BJ (cell line): ENCODE results near the gene NRAS. TPM values are rescaled to one million over a fixed set of nuclear protein-coding genes. Genes with fewer than 3 reads are reported as not detected.
A peak's percentile ranks its signal among the peaks of the same experiment; 100 is the strongest.

ENCODE experiments used
- CTCF ChIA-PET: fragments of 350-600 bp; formaldehyde crosslinking; extraction: SDS; loops from one replicate; lab custom pipeline; 2021; ENCODE audit warnings: antibody characterized with exemption, inconsistent platforms; lab: Yijun Ruan, JAX
- POLR2A ChIA-PET: fragments of 300-600 bp; sonication (Branson Sonifier 250); formaldehyde crosslinking; extraction: SDS; loops from one replicate; lab custom pipeline; 2021; ENCODE audit warnings: antibody characterized with exemption; lab: Charles Lee
- DNase-seq: peaks from one replicate; pipeline ENCODE4 v3.0.0-alpha.2; 2011; ENCODE audit warnings: low read depth
- H3K27me3 ChIP-seq: 2 replicates; pipeline ENCODE4 v1.6.0; 2011; ENCODE audit warnings: low read length; ENCODE audit not compliant: control insufficient read depth, insufficient read depth
- H3K36me3 ChIP-seq: 2 replicates; pipeline ENCODE4 v1.5.1; 2011; ENCODE audit warnings: low read length; ENCODE audit not compliant: control insufficient read depth, insufficient read depth
- H3K4me3 ChIP-seq: 2 replicates; pipeline ENCODE4 v1.5.1; 2011; ENCODE audit warnings: low read depth, mild to moderate bottlenecking, control low read depth, low read length
- CTCF ChIP-seq: IDR thresholded peaks from 2 replicates; pipeline ENCODE4 v1.5.1; 2011; ENCODE audit warnings: low read depth, mild to moderate bottlenecking, control low read depth, inconsistent platforms, low read length, moderate library complexity; ENCODE audit not compliant: insufficient read depth
- polyA plus RNA-seq: library from polyadenylated mRNA; depleted of rRNA; stranded (reverse); fragments of >200 nt; gene quantifications from 2 replicates; pipeline ENCODE4 v1.2.3, GENCODE V29; 2011

Gene NRAS
- polyA plus RNA-seq, 1 experiment: 19.1 TPM

GRCh38 chr1:114718661-114719423, 2.3 kb upstream of the NRAS start:
- POLR2A ChIA-PET: no interaction called here
- H3K27me3 ChIP-seq: no peaks in the 10 kb centered on the region
- CTCF ChIA-PET: interaction anchor here (1.1 kb wide), 1 partner anchor 25 kb away, joined by 3 read pairs; no protein-coding TSS in a partner anchor
- H3K36me3 ChIP-seq: peaks cover 13% of the 10 kb centered on the region
- DNase-seq: no peak
- no peak for TF ChIP-seq CTCF
- no peak overlapping the region for H3K4me3 ChIP-seq

GRCh38 chr1:114715952-114716303, 643 bp downstream of the NRAS start:
- ChIA-PET CTCF (interaction anchor here (0.8 to 1.7 kb wide), 4 partner anchors 9 to 370 kb away, joined by 3 to 5 read pairs (median 4); no protein-coding TSS in a partner anchor), POLR2A (no interaction called here)
- Histone ChIP-seq H3K36me3 (peaks cover 21% of the 10 kb centered on the region), H3K27me3 (no peaks in the 10 kb centered on the region), H3K4me3 (peak overlapping the region; percentile 84)
- no peak for DNase-seq
- TF ChIP-seq CTCF: no peak

- no peak for TF ChIP-seq CTCF
- no peaks in the 10 kb centered on the region for H3K27me3 ChIP-seq
- POLR2A ChIA-PET: no interaction called here
- peaks cover 15% of the 10 kb centered on the region for H3K36me3 ChIP-seq
- CTCF ChIA-PET: interaction anchor here (0.9 to 1.6 kb wide), 2 partner anchors 9 to 12 kb away, joined by 3 read pairs; no protein-coding TSS in a partner anchor
- DNase-seq: no peak
- no peak overlapping the region for H3K4me3 ChIP-seq
Measured at GRCh38 chr1:114712977-114713376, 3.6 kb downstream of the NRAS start.

- peaks cover 15% of the 10 kb centered on the region for H3K36me3 ChIP-seq
Measured at GRCh38 chr1:114710360-114710759, 6.2 kb downstream of the NRAS start.

GRCh38 chr1:114707604-114708003, 9.0 kb downstream of the NRAS start:
- Histone ChIP-seq H3K4me3 (no peak overlapping the region), H3K36me3 (peaks cover 8% of the 10 kb centered on the region), H3K27me3 (no peaks in the 10 kb centered on the region)
- no peak for DNase-seq
- POLR2A ChIA-PET: no interaction called here
- no peak for TF ChIP-seq CTCF
- CTCF ChIA-PET: no interaction called here

More at GRCh38 chr1:114710360-114710759, 6.2 kb downstream of the NRAS start:
- no peaks in the 10 kb centered on the region for H3K27me3 ChIP-seq
- no peak for DNase-seq
- CTCF ChIA-PET: no interaction called here
- no peak overlapping the region for H3K4me3 ChIP-seq
- TF ChIP-seq CTCF: no peak
- POLR2A ChIA-PET: no interaction called here
